Liver (tissue), 3 donors: Measurements from ENCODE around the gene PDRG1.

Experiments used
- CTCF ChIP-seq: fragments of 150-350 bp; IDR thresholded peaks from 2 replicates; pipeline ENCODE4 v1.5.1; 2017; ENCODE audit warnings: improper control_type of control experiment, low read depth, low read length; ENCODE audit not compliant: missing input control
- EGR1 ChIP-seq, 2 donors: IDR thresholded peaks; 2 replicates each; pipeline ENCODE4 v1.6.1; 2016 to 2018; ENCODE audit warnings: antibody characterized with exemption in 2 of 2, low read depth in 2 of 2
- FOXA1 ChIP-seq: IDR thresholded peaks from 2 replicates; pipeline ENCODE4 v1.6.1; 2016; ENCODE audit warnings: antibody characterized with exemption
- GABPA ChIP-seq, 2 donors: IDR thresholded peaks in 1 of 2; conservative IDR thresholded peaks in 1 of 2; 2 replicates each; pipeline ENCODE4 v1.6.1; 2016; ENCODE audit warnings: antibody characterized with exemption in 2 of 2, mild to moderate bottlenecking in 1 of 2, moderate library complexity in 1 of 2
- HNF4A ChIP-seq, 2 donors: conservative IDR thresholded peaks; 2 replicates each; pipeline ENCODE4 v1.6.1; 2016; ENCODE audit warnings: antibody characterized with exemption in 2 of 2, mild to moderate bottlenecking in 2 of 2
- MAX ChIP-seq: IDR thresholded peaks from 2 replicates; pipeline ENCODE4 v1.6.1; 2016; ENCODE audit warnings: antibody characterized with exemption
- REST ChIP-seq: IDR thresholded peaks from 2 replicates; pipeline ENCODE4 v1.6.1; 2016; ENCODE audit warnings: antibody characterized with exemption, mild to moderate bottlenecking
- YY1 ChIP-seq: IDR thresholded peaks from 2 replicates; pipeline ENCODE4 v1.6.1; 2016; ENCODE audit warnings: antibody characterized with exemption, mild to moderate bottlenecking
- donor health status: healthy.
- donor health status: healthy.

- no peak for TF ChIP-seq REST
- TF ChIP-seq GABPA (IDR thresholded peaks at IDR 0.05 in 1 of 2, conservative IDR thresholded peaks at IDR 0.05 in 1 of 2) = no peak
- TF ChIP-seq CTCF = no peak
- TF ChIP-seq HNF4A (conservative IDR thresholded peaks at IDR 0.05) = no peak
- no peak for TF ChIP-seq FOXA1
- no peak for TF ChIP-seq MAX
- no peak for TF ChIP-seq YY1
- no peak for TF ChIP-seq EGR1 (IDR thresholded peaks at IDR 0.05; ENCODE audit: low read depth in 2 of 2)
Observed at GRCh38 chr20:31930779-31931178, 21.1 kb downstream of the PDRG1 start.
